Activated naive CD4-positive, alpha-beta T cell treated with anti-CD3 and anti-CD28 coated beads, Interleukin-2, amount 10 ng/mL, durations not matched to agents 7 days and 5 days (primary cell): ENCODE measurements around the gene NPHP4.
"Not testable (repeated sequence)": the region's sequence is repeated elsewhere in the genome, so short reads cannot be mapped to it uniquely, and the experiment has no call there.

Experiments used
- CTCF ChIA-PET: fragments of 350-600 bp; sonication (Branson Sonifier 250); formaldehyde crosslinking; loops from one replicate; lab custom pipeline; 2021; ENCODE audit warnings: antibody characterized with exemption; lab: Charles Lee
- DNase-seq: peaks from one replicate; pipeline ENCODE4 v3.0.0-alpha.2; 2020
- H3K27ac Mint-ChIP-seq: one replicate; pipeline ENCODE4 v1.8.0; 2021; ENCODE audit warnings: mild to moderate bottlenecking, moderate library complexity, mixed read lengths
- H3K27me3 Mint-ChIP-seq: one replicate; pipeline ENCODE4 v1.8.0; 2021; ENCODE audit warnings: mild to moderate bottlenecking, mixed read lengths
- H3K36me3 Mint-ChIP-seq: one replicate; pipeline ENCODE4 v1.8.0; 2021; ENCODE audit warnings: mixed read lengths
- H3K4me1 Mint-ChIP-seq: one replicate; pipeline ENCODE4 v1.8.0; 2021; ENCODE audit warnings: mixed read lengths
- H3K4me3 Mint-ChIP-seq: one replicate; pipeline ENCODE4 v1.8.0; 2021; ENCODE audit warnings: mild to moderate bottlenecking, moderate library complexity, mixed read lengths
- H3K9me3 Mint-ChIP-seq: one replicate; pipeline ENCODE4 v1.8.0; 2021; ENCODE audit warnings: mixed read lengths

NPHP4 gene

DNA sequence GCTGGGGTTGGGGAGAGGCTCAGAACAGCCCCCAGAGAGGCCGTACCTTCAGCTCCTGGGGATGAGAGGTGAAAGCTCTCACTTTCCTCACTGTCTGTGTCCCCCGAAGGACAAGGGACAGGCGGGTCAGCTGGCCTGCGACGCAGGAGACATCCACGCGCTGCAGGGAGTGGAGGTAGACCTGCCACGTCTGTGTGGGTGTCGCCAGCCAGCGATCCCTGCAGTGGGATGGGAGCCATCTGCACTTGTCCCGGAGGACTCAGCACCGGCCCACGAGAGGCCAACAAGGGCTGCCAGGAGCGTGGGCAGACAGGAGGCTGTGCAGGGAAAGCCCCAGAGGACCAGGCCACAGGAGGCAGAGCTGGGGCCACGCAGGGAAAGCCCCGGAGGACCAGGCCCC is 127.2 kb downstream of the NPHP4 start:
- CTCF ChIA-PET: no interaction called here
- DNase-seq: no peak
- Mint-ChIP-seq H3K4me3 (no peak overlapping the region), H3K27ac (no peak overlapping the region), H3K36me3 (peaks cover 12% of the 10 kb centered on the region), H3K27me3 (no peaks in the 10 kb centered on the region), H3K9me3 (peaks cover 10% of the 10 kb centered on the region), H3K4me1 (no peaks in the 10 kb centered on the region)

DNA sequence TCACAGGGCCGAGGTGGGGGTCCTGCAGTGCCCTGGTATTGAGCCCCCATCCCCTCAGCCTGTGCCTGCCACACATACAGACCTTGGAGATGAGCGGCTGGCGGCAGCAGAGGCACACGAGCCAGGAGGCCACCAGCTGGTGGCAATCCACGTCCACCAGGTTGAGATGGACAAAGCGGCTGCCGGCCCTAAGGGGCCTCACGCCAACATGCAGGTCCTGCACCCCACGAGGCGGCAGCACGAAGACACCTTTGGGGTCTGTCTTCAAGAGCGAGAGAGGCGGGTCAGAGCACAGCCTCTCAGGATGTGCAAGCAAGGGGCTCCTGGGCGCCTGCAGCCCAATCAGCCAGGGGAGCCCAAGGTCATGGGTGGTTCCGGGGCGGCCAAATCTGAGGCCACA is 128.0 kb downstream of the NPHP4 start:
- no peak overlapping the region for H3K4me3 Mint-ChIP-seq
- H3K4me1 Mint-ChIP-seq: no peaks in the 10 kb centered on the region
- CTCF ChIA-PET: no interaction called here
- DNase-seq: no peak
- peaks cover 10% of the 10 kb centered on the region for H3K9me3 Mint-ChIP-seq
- H3K27me3 Mint-ChIP-seq: no peaks in the 10 kb centered on the region
- no peak overlapping the region for H3K27ac Mint-ChIP-seq
- peaks cover 12% of the 10 kb centered on the region for H3K36me3 Mint-ChIP-seq

DNA sequence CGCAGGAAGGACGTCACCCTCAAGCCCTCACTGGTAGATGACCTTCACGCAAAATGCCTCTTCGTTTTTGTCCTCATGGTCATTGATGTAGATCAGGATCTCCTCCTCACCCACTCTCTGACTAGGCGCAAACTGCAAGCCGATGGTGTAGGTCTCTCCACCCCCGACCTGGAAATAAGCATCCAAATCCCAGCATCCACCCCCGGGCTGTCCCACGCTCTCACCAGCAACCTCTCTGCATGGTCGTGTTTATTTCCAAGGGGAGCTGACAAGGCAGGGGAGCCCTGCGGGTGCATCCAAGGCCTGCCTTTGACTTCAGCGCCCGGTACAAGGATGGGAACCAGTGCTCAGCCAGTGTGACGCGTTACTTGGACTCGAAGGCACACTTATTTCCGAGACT is 129.0 kb downstream of the NPHP4 start:
- CTCF ChIA-PET: no interaction called here
- H3K4me3 Mint-ChIP-seq: no peak overlapping the region
- H3K4me1 Mint-ChIP-seq: no peaks in the 10 kb centered on the region
- H3K9me3 Mint-ChIP-seq: peaks cover under 1% of the 10 kb centered on the region
- no peak overlapping the region for H3K27ac Mint-ChIP-seq
- no peaks in the 10 kb centered on the region for H3K27me3 Mint-ChIP-seq
- DNase-seq: no peak
- H3K36me3 Mint-ChIP-seq: peaks cover 2% of the 10 kb centered on the region

DNA sequence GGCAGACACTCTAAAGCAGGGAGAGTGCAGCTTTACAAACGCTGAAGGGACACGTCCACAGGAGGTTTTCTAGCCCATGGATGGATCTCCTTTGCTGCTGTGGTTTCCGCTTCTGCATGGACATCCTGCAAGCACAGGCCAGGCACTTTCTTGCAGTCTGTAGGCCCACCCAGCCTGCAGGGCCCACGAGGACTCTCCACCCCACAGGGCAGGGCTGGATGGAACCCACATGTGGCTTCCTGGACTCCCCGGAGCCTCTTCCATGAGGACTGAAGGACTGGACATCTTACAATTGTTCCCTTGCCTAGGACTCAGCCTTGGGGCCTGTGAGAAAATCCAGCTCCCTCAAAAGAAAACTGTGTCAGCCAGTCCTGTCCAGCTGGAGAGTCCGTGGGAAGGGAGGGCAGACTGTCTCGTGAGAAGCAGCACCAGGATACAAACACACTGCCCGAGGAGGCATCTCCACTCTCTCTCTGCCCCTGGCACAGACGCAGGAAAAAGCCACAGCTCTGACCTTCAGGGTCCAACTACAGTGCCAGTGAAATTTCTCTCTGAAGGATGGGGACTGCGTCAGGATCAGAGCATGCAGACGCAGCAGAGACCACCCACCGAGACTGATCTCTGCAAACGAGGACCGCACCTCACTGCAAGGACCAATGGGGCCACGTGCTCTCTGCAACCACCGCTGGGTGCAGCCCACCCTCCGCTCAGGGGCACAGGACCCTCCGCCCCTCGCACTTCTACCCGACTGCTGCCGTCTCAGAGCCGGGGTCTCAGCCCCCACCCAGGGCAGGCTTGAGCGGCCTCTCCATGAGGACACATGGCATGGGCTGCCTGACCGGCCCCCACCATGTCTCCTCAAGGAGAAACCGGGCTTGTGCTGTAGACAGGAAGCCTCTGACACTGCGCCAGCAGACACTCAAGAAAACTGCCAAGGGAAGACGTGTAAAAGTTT is 130.1 kb downstream of the NPHP4 start:
- Mint-ChIP-seq H3K4me3 (no peak overlapping the region), H3K27me3 (no peaks in the 10 kb centered on the region), H3K36me3 (peaks cover 2% of the 10 kb centered on the region), H3K9me3 (no peaks in the 10 kb centered on the region), H3K27ac (no peak overlapping the region), H3K4me1 (no peaks in the 10 kb centered on the region)
- no peak for DNase-seq
- CTCF ChIA-PET: no interaction called here

DNA sequence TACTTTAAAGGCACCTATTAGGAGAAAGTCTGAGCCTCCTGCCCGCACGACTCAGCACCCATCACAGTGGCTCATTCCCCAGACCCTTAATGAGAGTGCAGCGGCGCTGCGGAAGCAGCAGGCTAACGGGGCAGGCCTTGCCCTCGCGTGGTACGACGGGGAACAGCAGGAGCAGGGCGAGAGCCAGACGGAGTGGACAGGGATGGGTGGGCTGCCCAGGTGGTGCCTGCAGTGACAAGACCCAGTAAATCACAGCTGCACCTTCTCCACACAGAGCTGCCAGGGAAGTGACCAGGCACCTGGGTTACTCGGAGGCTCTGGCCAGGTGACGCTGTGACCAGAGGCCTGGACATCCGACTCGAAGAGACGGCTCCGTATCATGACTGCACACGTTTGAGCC is 131.9 kb downstream of the NPHP4 start:
- no peaks in the 10 kb centered on the region for H3K9me3 Mint-ChIP-seq
- H3K4me3 Mint-ChIP-seq: no peak overlapping the region
- H3K27ac Mint-ChIP-seq: no peak overlapping the region
- no peak for DNase-seq
- CTCF ChIA-PET: no interaction called here
- no peaks in the 10 kb centered on the region for H3K27me3 Mint-ChIP-seq
- H3K36me3 Mint-ChIP-seq: no peaks in the 10 kb centered on the region
- no peaks in the 10 kb centered on the region for H3K4me1 Mint-ChIP-seq

DNA sequence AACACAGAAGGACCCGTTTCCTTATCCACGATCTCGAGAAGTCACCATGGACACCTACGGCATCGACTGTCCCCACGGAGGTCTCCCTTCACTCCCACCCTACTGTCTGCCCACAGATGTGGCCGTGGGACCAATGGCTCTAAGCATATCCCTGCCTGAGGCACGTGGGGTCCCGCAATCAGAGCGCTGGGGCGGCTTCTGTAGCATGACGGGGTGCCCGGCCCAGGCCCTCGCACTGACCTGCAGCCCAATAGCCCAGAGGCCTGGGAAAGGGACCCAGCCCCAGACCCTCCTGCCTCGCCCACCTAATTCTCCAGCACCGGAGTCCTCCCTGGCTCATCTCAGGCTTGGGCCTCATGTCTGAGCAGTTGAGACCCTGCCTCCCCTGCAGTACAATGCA is 132.5 kb downstream of the NPHP4 start:
- CTCF ChIA-PET: no interaction called here
- Mint-ChIP-seq H3K4me3 (no peak overlapping the region), H3K27ac (no peak overlapping the region), H3K4me1 (no peaks in the 10 kb centered on the region), H3K36me3 (no peaks in the 10 kb centered on the region), H3K9me3 (no peaks in the 10 kb centered on the region), H3K27me3 (no peaks in the 10 kb centered on the region)
- DNase-seq: no peak

DNA sequence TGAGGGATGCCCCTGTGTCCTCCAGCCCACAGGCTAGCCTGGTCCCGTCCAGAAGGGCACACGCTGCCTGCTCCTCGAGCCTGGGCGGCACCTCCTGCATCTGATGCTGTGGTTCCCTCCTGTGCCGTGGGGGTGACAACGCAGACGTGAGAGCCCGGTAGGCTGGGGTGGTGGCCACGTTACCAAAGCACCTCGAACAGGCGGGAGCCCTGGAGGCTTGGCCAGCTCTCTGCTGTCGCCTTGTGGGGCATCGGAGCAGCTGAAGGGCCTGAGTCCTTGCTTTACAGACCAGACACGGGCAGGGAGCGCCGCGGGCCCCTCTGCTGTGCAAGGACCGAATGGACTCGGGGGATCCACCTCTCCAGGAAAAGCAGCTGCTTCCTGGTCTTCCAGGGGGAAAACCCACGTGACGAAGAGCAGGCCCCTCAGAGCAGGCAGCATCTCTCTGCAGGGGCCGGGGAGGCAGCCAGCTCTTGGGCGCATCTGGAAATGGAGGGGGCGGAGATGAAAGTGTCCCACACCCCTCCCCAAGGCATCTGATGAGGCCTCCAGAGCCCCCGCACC is 133.3 kb downstream of the NPHP4 start:
- DNase-seq: no peak
- Mint-ChIP-seq H3K9me3 (no peaks in the 10 kb centered on the region), H3K27ac (no peak overlapping the region), H3K4me3 (no peak overlapping the region), H3K4me1 (no peaks in the 10 kb centered on the region), H3K27me3 (no peaks in the 10 kb centered on the region), H3K36me3 (no peaks in the 10 kb centered on the region)
- CTCF ChIA-PET: no interaction called here

DNA sequence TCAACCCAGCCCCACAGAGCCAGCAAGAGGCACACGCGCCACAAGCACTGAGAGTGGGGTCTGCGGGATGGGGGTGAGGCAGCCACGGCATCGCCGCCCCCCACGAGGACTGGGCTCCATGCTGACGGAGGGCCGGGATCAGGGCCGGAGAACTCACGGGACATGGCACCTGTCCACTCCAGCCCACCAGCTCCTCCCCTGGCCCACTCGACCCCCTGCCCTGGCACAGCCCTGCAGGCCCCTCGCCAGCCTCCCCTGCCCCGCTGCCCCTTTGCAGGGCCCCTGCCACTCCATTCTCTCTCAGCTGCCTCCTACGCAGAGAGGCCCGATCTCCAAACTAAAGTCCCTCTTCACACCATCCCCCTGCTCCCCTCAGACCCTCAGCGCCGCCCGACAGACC is 134.0 kb downstream of the NPHP4 start:
- CTCF ChIA-PET: no interaction called here
- no peaks in the 10 kb centered on the region for H3K4me1 Mint-ChIP-seq
- no peak overlapping the region for H3K27ac Mint-ChIP-seq
- no peaks in the 10 kb centered on the region for H3K36me3 Mint-ChIP-seq
- H3K9me3 Mint-ChIP-seq: no peaks in the 10 kb centered on the region
- H3K27me3 Mint-ChIP-seq: peaks cover under 1% of the 10 kb centered on the region
- no peak overlapping the region for H3K4me3 Mint-ChIP-seq
- no peak for DNase-seq

DNA sequence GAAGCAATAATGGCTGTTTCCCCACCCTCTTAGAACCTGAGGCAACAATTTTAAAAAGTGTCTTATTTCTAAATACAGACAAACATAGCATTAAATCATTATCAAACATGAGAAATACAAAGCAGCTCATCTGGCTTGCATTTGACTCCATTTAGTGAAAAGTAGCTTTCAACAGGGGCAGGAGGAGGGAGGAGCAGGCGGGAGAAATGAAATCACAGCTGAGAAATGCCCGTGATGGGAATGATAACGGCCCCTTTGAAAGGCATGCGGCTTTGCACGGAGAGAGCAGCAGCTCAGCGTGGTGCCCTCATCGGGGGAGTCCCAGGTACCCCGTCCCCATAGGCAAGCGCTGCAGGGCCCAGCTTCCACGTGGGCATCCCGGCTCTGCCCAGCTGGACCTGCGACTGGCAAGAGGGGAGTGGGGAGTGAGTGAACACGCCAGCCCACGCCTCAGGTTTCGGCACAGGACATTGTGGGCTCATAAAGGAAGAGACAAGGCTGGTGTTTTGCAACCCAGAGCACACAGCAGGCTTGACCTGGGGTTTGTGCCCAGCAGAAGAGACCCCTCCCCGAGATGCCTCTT is 134.6 kb downstream of the NPHP4 start:
- Mint-ChIP-seq H3K4me3 (no peak overlapping the region), H3K27ac (no peak overlapping the region), H3K4me1 (no peaks in the 10 kb centered on the region), H3K36me3 (no peaks in the 10 kb centered on the region), H3K27me3 (peaks cover 7% of the 10 kb centered on the region), H3K9me3 (no peaks in the 10 kb centered on the region)
- CTCF ChIA-PET: no interaction called here
- no peak for DNase-seq

DNA sequence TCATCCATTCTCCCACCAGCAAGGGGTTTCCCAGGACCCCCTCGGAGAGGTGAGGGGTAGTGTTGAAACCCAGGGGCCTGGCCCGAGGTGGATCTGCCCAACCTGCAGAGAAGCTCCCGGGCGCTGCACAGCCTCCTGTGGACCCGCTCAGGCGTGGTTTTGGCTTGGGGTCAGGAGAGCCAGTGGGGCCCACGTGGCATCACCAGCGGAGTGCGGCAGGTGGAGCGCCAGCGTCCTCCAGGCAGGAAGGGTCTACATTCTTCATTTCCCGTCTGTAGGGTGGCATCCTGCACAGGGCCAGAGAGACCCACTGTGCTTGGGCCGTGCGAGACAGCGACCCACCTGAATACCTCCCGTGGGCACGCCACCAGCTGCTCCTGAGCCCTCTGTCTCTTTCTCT is 135.2 kb downstream of the NPHP4 start:
- Mint-ChIP-seq H3K36me3 (no peaks in the 10 kb centered on the region), H3K27ac (no peak overlapping the region), H3K9me3 (no peaks in the 10 kb centered on the region), H3K27me3 (peaks cover 8% of the 10 kb centered on the region), H3K4me1 (no peaks in the 10 kb centered on the region), H3K4me3 (no peak overlapping the region)
- CTCF ChIA-PET: no interaction called here
- DNase-seq: no peak

DNA sequence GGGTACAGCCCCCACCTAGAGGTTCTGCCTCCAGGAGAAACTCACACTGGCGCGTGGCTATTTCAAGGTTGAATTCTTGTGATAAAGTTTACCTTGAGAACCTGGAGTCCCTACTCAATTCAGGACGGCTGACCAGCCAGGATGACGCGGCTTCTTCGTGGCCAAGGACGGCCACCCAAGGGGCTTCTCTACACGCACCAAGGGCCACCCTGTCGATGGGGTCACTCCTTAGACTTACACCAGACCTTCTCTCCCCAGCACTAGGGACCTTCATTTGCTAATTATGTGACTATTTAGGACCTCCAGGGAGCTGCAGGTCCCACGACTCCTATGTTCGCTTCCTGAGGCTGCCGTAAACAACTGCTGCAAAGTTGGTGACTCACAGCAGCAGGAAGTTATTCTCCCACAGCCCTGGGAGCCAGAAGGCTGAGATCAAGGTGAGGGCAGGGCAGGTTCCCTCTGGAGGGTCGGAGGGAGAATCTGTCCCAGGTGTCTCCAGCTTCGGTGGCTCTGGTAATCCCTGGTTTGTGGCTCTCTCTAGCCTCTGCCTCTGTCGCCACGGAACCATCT is 135.9 kb downstream of the NPHP4 start:
- H3K4me3 Mint-ChIP-seq: no peak overlapping the region
- no peaks in the 10 kb centered on the region for H3K4me1 Mint-ChIP-seq
- DNase-seq: no peak
- H3K9me3 Mint-ChIP-seq: no peaks in the 10 kb centered on the region
- no peak overlapping the region for H3K27ac Mint-ChIP-seq
- H3K27me3 Mint-ChIP-seq: peaks cover 8% of the 10 kb centered on the region
- CTCF ChIA-PET: no interaction called here
- no peaks in the 10 kb centered on the region for H3K36me3 Mint-ChIP-seq

DNA sequence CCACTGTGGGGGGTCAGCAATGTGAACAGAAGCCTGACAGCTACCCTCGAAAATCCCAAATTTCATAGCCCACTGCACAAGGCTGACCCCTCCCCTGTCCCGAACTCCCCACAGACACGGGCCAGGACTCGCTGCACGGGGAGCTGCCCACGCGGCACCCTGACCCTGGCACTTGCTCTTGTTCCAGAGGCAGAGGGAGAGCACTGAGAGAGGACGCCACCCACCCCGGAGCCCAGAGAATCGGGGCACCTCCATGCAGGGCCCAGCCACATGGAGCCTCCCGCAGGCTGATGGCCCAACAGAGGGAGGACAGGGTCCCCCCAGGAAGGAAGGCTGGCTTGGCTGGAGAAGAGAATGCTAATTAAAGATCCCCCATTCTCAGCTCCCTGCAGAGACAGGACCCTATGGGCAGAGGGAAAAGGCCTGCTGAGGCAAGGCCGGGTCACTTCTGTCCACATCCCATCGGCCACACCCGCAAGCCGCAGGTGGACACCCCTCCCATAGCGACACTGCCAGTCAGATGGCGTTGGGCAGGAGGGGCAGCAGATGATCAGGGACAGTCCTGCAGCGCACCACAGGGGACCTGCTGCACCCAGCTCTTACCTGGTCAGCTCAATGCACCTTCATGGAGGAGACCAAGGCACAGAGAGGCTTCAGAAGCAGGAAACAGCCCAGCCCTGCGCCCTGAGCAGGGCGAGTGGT is 136.9 kb downstream of the NPHP4 start:
- Mint-ChIP-seq H3K9me3 (no peaks in the 10 kb centered on the region), H3K36me3 (no peaks in the 10 kb centered on the region), H3K4me3 (no peak overlapping the region), H3K27ac (no peak overlapping the region), H3K4me1 (no peaks in the 10 kb centered on the region), H3K27me3 (peaks cover 8% of the 10 kb centered on the region)
- DNase-seq: no peak
- CTCF ChIA-PET: no interaction called here

DNA sequence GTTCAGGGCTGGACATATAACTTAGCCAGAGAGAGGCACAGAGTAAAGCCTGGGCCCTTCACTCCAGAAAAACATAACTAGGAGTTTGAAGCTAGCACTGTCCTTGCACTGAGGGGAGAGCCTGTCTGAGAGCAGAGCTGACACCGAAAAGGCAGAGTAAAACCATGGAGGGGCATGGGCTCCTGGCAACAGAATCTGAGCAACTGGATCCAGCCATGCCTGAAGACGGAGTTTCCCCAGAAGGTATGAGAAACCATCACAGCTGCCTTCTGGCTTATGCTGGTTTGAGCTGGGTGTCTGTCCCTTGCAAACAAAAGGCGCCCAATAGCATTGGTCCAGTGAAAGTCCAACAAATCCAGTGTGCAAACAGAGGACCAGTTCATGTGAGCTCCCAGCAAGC is 137.5 kb downstream of the NPHP4 start:
- Mint-ChIP-seq H3K27me3 (peaks cover 8% of the 10 kb centered on the region), H3K27ac (no peak overlapping the region), H3K4me1 (no peaks in the 10 kb centered on the region), H3K36me3 (no peaks in the 10 kb centered on the region), H3K9me3 (no peaks in the 10 kb centered on the region), H3K4me3 (no peak overlapping the region)
- DNase-seq: no peak
- CTCF ChIA-PET: no interaction called here

DNA sequence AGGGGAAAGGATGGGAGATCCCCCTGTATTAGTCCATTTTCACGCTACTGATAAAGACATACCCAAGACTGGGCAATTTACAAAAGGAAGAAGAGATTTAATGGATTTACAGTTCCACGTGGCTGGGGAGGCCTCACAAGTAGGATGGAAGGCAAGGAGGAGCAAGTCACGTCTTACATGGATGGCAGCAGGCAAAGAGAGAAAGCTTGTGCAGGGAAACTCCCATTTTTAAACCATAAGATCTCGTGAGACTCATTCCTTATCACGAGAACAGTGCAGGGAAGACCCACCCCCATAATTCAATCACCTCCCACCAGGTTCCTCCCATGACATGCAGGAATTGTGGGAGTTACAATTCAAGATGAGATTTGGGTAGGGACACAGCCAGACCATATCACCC is 138.4 kb downstream of the NPHP4 start:
- H3K27ac Mint-ChIP-seq, H3K27me3 Mint-ChIP-seq, H3K36me3 Mint-ChIP-seq, CTCF ChIA-PET, H3K4me1 Mint-ChIP-seq, DNase-seq, H3K9me3 Mint-ChIP-seq, H3K4me3 Mint-ChIP-seq: not testable (repeated sequence)
